OCI-LY3 (cell line): ENCODE data around the gene KLK12.
"Not testable (repeated sequence)": the region's sequence is repeated elsewhere in the genome, so short reads cannot be mapped to it uniquely, and the experiment has no call there.

Source experiments
- H2AFZ ChIP-seq: fragments of 200-600, 300-600 bp; shearing (Covaris generic); 2 replicates; pipeline ENCODE4 v1.6.0; 2014; ENCODE audit warnings: antibody characterized with exemption, low read depth, low read length
- H3K27ac ChIP-seq: fragments of 200-600, 300-600 bp; sonication (generic); 2 replicates; pipeline ENCODE4 v1.5.1; 2014; ENCODE audit warnings: mild to moderate bottlenecking, low read length, moderate library complexity, mixed read lengths
- H3K27me3 ChIP-seq: fragments of 200-600, 300-600 bp; sonication (generic); 2 replicates; pipeline ENCODE4 v1.6.1; 2014; ENCODE audit warnings: low read depth, low read length, mixed read lengths
- H3K36me3 ChIP-seq: fragments of 200-600, 300-600 bp; sonication (generic); replicated peaks from 2 replicates; pipeline ENCODE3; 2014; ENCODE audit warnings: low read depth, low read length, mixed read lengths
- H3K4me1 ChIP-seq: fragments of 300-600, 200-600 bp; sonication (generic); 2 replicates; pipeline ENCODE4 v1.6.1; 2014; ENCODE audit warnings: low read length, mixed read lengths
- H3K4me2 ChIP-seq: fragments of 200-600, 300-600 bp; sonication (generic); 2 replicates; pipeline ENCODE4 v1.6.1; 2014; ENCODE audit warnings: low read length, mixed read lengths
- H3K4me3 ChIP-seq: fragments of 300-600, 200-600 bp; sonication (generic); 2 replicates; pipeline ENCODE4 v1.5.1; 2014; ENCODE audit warnings: antibody characterized with exemption, mild to moderate bottlenecking, low read length, moderate library complexity
- H3K79me2 ChIP-seq: fragments of 300-600, 200-600 bp; shearing (Covaris generic); 2 replicates; pipeline ENCODE4 v1.6.1; 2014; ENCODE audit warnings: mild to moderate bottlenecking, low read length, mixed read lengths
- H3K9ac ChIP-seq: fragments of 300-600, 200-600 bp; shearing (Covaris generic); 2 replicates; pipeline ENCODE4 v1.6.0; 2014; ENCODE audit warnings: mild to moderate bottlenecking, low read length, moderate library complexity
- H3K9me3 ChIP-seq: fragments of 200-600, 300-600 bp; shearing (Covaris generic); 2 replicates; pipeline ENCODE4 v1.6.1; 2014; ENCODE audit warnings: low read length, mixed read lengths; ENCODE audit not compliant: insufficient read depth
- H4K20me1 ChIP-seq: fragments of 200-600, 300-600 bp; sonication (generic); 2 replicates; pipeline ENCODE4 v1.6.1; 2016; ENCODE audit warnings: low read length, mixed read lengths; ENCODE audit not compliant: insufficient read depth
- CTCF ChIP-seq: fragments of 200-600, 300-600 bp; sonication (generic); IDR thresholded peaks from 2 replicates; pipeline ENCODE4 v1.5.1; 2014; ENCODE audit warnings: antibody characterized with exemption, low read length, low read depth
- EZH2phosphoT487 ChIP-seq: fragments of 200-600 bp; shearing (Covaris generic); IDR thresholded peaks from 2 replicates; pipeline ENCODE4 v1.6.1; 2018; ENCODE audit warnings: antibody characterized with exemption, mixed run types, low read depth

The KLK12 gene

GRCh38 chr19:50994129-50994528, 40.7 kb downstream of the KLK12 start:
- H2AFZ ChIP-seq: no peak overlapping the region; the same call in 1 of the 2 replicates
- H4K20me1 ChIP-seq: no peaks in the 10 kb centered on the region
- no peak overlapping the region for H3K9ac ChIP-seq
- H3K27me3 ChIP-seq: peaks cover 35% of the 10 kb centered on the region
- no peaks in the 10 kb centered on the region for H3K36me3 ChIP-seq
- no peak overlapping the region for H3K4me3 ChIP-seq
- no peak overlapping the region for H3K4me2 ChIP-seq
- no peaks in the 10 kb centered on the region for H3K79me2 ChIP-seq
- no peaks in the 10 kb centered on the region for H3K9me3 ChIP-seq
- no peak overlapping the region for H3K27ac ChIP-seq
- H3K4me1 ChIP-seq: no peaks in the 10 kb centered on the region
- TF ChIP-seq CTCF (no peak), EZH2phosphoT487 (no peak)

- Histone ChIP-seq H3K27ac (no peak overlapping the region), H3K27me3 (peaks cover 37% of the 10 kb centered on the region), H3K4me3 (no peak overlapping the region), H3K4me1 (no peaks in the 10 kb centered on the region), H3K4me2 (no peak overlapping the region), H3K79me2 (no peaks in the 10 kb centered on the region), H3K9ac (no peak overlapping the region), H3K9me3 (no peaks in the 10 kb centered on the region), H3K36me3 (no peaks in the 10 kb centered on the region), H4K20me1 (no peaks in the 10 kb centered on the region), H2AFZ (no peak overlapping the region)
- no peak for TF ChIP-seq EZH2phosphoT487
- TF ChIP-seq CTCF: no peak
Measured at GRCh38 chr19:50992666-50993035, 42.2 kb downstream of the KLK12 start.

DNA sequence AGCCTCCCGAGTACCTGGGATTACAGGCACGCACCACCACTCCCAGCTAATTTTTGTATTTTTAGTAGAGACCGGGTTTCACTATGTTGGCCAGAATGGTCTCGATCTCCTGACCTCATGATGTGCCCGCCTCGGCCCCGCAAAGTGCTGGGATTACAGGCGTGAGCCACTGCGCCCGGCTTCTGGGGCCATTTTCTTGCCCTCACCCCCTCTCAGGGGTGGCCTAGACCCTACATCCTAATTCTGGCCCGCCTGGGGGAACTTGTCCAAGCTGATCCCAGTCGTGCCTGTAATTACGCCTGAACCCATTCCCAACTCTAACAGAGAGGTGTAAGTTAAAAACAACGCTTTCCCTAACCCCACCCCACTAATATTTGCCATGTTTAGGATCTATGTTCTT, 50.4 kb downstream of the KLK12 start:
- not testable (repeated sequence) for H4K20me1 ChIP-seq, H3K9ac ChIP-seq, H3K9me3 ChIP-seq, H3K4me1 ChIP-seq, H3K36me3 ChIP-seq, H3K4me2 ChIP-seq, H2AFZ ChIP-seq, H3K4me3 ChIP-seq, H3K79me2 ChIP-seq, H3K27ac ChIP-seq
- peaks cover 34% of the 10 kb centered on the region for H3K27me3 ChIP-seq

- no peak within 1 kb of the TSS for H2AFZ ChIP-seq
- no peaks in the 10 kb centered on the region for H3K9me3 ChIP-seq
- peaks cover 31% of the 10 kb centered on the region for H3K27me3 ChIP-seq
- H3K79me2 ChIP-seq: no peaks in the 10 kb centered on the region
- H3K9ac ChIP-seq: no peak within 1 kb of the TSS
- H3K4me3 ChIP-seq: no peak within 1 kb of the TSS
- no peak within 1 kb of the TSS for H3K27ac ChIP-seq
- H3K4me1 ChIP-seq: no peaks in the 10 kb centered on the region
- no peaks in the 10 kb centered on the region for H3K36me3 ChIP-seq
- no peak within 1 kb of the TSS for H3K4me2 ChIP-seq
- H4K20me1 ChIP-seq: no peaks in the 10 kb centered on the region
- TF ChIP-seq EZH2phosphoT487: no peak
Measured at GRCh38 chr19:50983625-50984292, 51.0 kb downstream of the KLK12 start, which contains the start of gene KLK7. KLK7 (minus strand) TSS chr19:50983917; CDS start chr19:50982399, 1,518 bp downstream.

DNA sequence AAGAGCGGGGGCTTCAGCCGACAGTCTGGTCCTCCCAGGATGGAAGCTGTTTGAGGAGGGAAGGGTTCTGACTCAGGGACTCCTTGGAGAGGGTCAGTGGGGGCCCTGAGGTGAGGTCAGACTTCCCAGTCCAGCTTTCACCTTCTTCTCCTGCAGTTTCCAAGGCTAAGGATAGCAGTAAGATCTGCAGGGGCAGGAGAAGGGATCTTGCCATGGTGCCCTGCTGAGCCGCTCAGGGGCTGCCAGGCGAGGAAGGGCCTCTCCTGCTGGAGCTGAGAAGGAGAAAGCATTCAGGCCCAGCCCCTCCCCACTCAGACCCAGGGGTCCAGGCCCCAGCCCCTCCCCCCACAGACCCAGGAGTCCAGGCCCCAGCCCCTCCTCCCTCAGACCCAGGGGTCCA, 52.6 kb downstream of the KLK12 start:
- Histone ChIP-seq H3K36me3 (no peaks in the 10 kb centered on the region), H2AFZ (no peak overlapping the region), H4K20me1 (no peaks in the 10 kb centered on the region), H3K79me2 (no peaks in the 10 kb centered on the region), H3K9me3 (no peaks in the 10 kb centered on the region), H3K9ac (no peak overlapping the region), H3K4me2 (no peak overlapping the region), H3K4me1 (no peaks in the 10 kb centered on the region), H3K27me3 (peaks cover 28% of the 10 kb centered on the region), H3K4me3 (no peak overlapping the region), H3K27ac (no peak overlapping the region)
- TF ChIP-seq EZH2phosphoT487 (no peak), CTCF (no peak)
